ENCODE data around the gene CARD19. TPM values are rescaled to one million over a fixed set of nuclear protein-coding genes. Genes with fewer than 3 reads are reported as not detected.
A peak's percentile ranks its signal among the peaks of the same experiment; 100 is the strongest.

CARD19 gene
- total and polyA plus RNA-seq, 8 donors, result 16.9 to 43.0 (median 23.1) TPM

DNA sequence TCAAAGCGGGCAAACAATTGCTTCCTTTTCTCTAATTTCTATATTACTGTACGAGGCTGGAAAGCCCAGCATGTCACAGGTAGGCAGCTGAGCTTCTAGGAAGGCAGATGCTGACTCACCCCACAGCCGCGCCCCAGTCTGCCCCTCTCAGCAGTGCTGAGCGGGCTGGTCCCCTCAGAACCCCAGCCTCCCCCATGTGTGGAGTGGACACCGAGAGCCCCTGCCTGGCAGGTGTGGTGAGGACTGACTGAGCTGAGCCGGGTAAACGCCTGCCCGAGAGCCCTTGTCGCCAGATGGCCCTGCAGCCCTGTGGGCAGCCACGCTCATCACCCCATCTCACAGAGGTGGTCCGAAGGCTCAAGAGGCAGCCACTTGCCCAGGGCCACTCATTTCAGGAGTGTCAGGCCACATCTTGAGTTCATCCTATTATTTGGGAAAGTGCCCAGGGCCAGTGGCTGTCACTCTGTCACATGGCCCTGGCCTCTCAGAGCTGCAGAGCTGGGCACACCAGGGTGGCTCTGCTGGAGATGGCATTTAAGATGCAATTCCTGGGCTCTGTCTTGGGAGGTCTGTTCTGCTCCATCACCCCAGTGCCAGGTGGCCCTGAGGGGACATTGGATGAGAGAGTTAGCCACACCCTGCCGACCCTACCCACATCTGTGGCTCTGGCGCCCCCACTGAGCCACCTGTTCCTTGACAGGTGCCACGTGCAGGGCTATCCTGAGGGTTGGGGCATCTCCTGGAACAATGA, 12.4 kb downstream of the CARD19 start:
- H3K4me1 ChIP-seq, result peaks cover 0 to 66% of the 10 kb centered on the region in 2 donors
- peaks cover 0 to 3% of the 10 kb centered on the region in 2 donors for H3K9me3 ChIP-seq
- no peak for TF ChIP-seq CTCF (IDR thresholded peaks at IDR 0.05)
- DNase-seq (peak in 2 of 4 donors; percentile 36 to 80), ATAC-seq (no peak)
- peak overlapping the region in 1 of 2 donors; percentile 90 for H3K27ac ChIP-seq
- H3K27me3 ChIP-seq, result no peaks in the 10 kb centered on the region
- H3K36me3 ChIP-seq, result peaks cover 0 to 48% of the 10 kb centered on the region in 2 donors
- no peak overlapping the region for H3K4me3 ChIP-seq
- intact Hi-C loops (cut with DNase I), result loop anchor here in 1 of 2 donors (5.0 kb wide), 1 partner anchor 106 kb away; no protein-coding TSS in a partner anchor

- H3K27me3 ChIP-seq, result no peaks in the 10 kb centered on the region
- no peak overlapping the region for H3K4me3 ChIP-seq
- intact Hi-C loops (cut with DNase I), result no loop called here
- ATAC-seq (no peak), DNase-seq (peak in 2 of 4 donors; percentile 34 to 75)
- H3K27ac ChIP-seq, result peak overlapping the region in 1 of 2 donors; percentile 90
- no peak for TF ChIP-seq CTCF (IDR thresholded peaks at IDR 0.05)
- H3K9me3 ChIP-seq, result no peaks in the 10 kb centered on the region
- H3K4me1 ChIP-seq, result peaks cover 0 to 83% of the 10 kb centered on the region in 2 donors
- peaks cover 0 to 57% of the 10 kb centered on the region in 2 donors for H3K36me3 ChIP-seq
Measured at GRCh38 chr9:93110311-93110855, 14.4 kb downstream of the CARD19 start.

DNA sequence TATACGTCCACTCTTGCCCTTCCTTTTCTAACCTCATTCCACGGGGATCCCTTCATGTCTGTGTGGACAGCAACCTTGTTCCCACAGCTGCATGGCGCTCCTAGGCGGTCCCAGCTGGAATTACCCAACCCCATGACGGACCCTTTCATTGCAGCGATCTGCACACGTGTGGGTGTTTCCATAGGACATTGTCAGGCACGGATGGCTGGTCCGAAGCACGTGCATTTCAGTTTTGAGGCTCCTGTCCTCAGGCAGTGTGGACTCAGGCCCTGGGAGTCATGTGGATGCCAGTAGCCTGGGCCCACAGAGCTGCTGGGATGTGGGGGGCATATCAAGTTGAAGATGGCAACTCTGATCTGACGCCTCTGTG, 15.0 kb downstream of the CARD19 start:
- Histone ChIP-seq H3K27me3 (no peaks in the 10 kb centered on the region), H3K27ac (peak overlapping the region in 1 of 2 donors; percentile 90), H3K4me3 (no peak overlapping the region), H3K4me1 (peaks cover 0 to 83% of the 10 kb centered on the region in 2 donors), H3K9me3 (no peaks in the 10 kb centered on the region), H3K36me3 (peaks cover 0 to 57% of the 10 kb centered on the region in 2 donors)
- intact Hi-C loops (cut with DNase I), result no loop called here
- DNase-seq, result peak in 2 of 4 donors; percentile 27 to 61
- TF ChIP-seq CTCF (IDR thresholded peaks at IDR 0.05), result no peak
- no peak for ATAC-seq

DNA sequence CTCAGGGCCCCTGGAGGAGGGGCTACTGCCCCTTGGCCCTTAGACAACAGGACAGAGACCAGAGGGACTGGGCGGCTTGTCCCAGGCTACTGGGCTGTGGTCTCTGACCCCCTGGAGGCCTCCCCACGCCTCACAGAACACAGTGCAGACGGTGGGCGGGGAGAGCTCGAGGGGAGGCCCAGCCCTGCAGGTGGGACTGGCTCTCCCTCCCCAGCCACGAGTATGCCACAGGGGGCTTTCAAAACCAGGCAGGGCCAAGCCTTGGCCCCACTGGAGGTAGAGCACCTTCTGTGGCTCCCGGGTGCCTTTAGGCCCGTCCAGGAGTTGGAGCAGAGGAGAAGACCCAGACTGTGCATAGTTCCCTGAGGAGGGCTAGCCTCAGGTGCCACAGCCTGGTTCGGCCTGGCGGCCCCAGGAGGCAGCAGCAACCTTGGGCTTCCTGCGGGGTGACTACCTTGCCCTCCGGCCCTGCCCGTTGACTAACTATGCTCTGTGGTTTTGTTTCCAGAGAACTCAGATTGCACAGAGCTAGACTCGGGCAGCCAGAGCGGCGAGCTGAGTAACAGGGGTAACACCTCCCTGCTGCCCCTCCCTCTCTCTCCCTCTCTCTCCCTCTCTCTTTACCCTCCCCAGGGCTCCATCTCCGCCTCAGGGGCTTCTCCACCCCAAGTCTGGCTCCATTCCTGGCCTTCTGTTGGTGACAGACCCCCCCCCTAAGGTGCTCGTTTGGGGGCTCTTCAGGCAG, 15.5 kb downstream of the CARD19 start:
- intact Hi-C loops (cut with DNase I), result no loop called here
- Histone ChIP-seq H3K27ac (peak overlapping the region in 1 of 2 donors; percentile 90), H3K9me3 (no peaks in the 10 kb centered on the region), H3K36me3 (peaks cover 0 to 57% of the 10 kb centered on the region in 2 donors), H3K4me3 (peak overlapping the region in 1 of 2 donors; percentile 11), H3K27me3 (no peaks in the 10 kb centered on the region), H3K4me1 (peaks cover 0 to 88% of the 10 kb centered on the region in 2 donors)
- TF ChIP-seq CTCF (IDR thresholded peaks at IDR 0.05), result no peak
- ATAC-seq (no peak), DNase-seq (peak in 2 of 4 donors; percentile 64 to 88)
